PC-9 (cell line): ENCODE results near the gene AAK1. TPM values are rescaled to one million over a fixed set of nuclear protein-coding genes. Genes with fewer than 3 reads are reported as not detected.

ENCODE experiments used
- BruUV-seq: library from RNA; stranded (reverse); fragments of 400-500 nt; replicated peaks from 2 replicates; lab custom pipeline; 2021; lab: Mats Ljungman, UMichigan
- CTCF ChIA-PET: fragments of 300-600 bp; sonication (Branson Sonifier 250); formaldehyde crosslinking; loops from one replicate; lab custom pipeline; 2022; ENCODE audit warnings: antibody characterized with exemption; lab: Charles Lee
- POLR2A ChIA-PET: fragments of 300-600 bp; sonication (Branson Sonifier 250); formaldehyde crosslinking; loops from one replicate; lab custom pipeline; 2022; ENCODE audit warnings: antibody characterized with exemption; ENCODE audit not compliant: unreplicated experiment; lab: Charles Lee
- DNase-seq, 2 experiments: peaks; one replicate each; pipeline versions ENCODE4 v3.0.0 to v3.0.0-alpha.2; 2015 to 2022; ENCODE audit warnings: mixed read lengths in 1 of 2
- H2AFZ ChIP-seq: fragments of 200-600 bp; sonication (generic); 2 replicates; pipeline ENCODE4 v1.8.1; 2017; ENCODE audit warnings: antibody characterized with exemption
- H3F3A ChIP-seq: fragments of 200-600 bp; sonication (generic); 2 replicates; pipeline ENCODE4 v1.8.1; 2017; ENCODE audit warnings: antibody characterized with exemption, mild to moderate bottlenecking, low read depth; ENCODE audit not compliant: insufficient read depth
- H3K27ac ChIP-seq: fragments of 200-600 bp; sonication (generic); 2 replicates; pipeline ENCODE4 v1.6.1; 2016; ENCODE audit warnings: mixed run types
- H3K27me3 ChIP-seq: fragments of 200-600 bp; sonication (generic); 2 replicates; pipeline ENCODE4 v1.6.1; 2016; ENCODE audit warnings: low read depth, mixed run types; ENCODE audit not compliant: insufficient read depth
- H3K36me3 ChIP-seq: fragments of 200-600 bp; sonication (generic); 2 replicates; pipeline ENCODE4 v1.6.1; 2016; ENCODE audit warnings: low read depth, mixed run types
- H3K4me1 ChIP-seq: fragments of 200-600 bp; sonication (generic); replicated peaks from 2 replicates; pipeline ENCODE4 v1.6.1; 2016; ENCODE audit warnings: mixed run types; ENCODE audit not compliant: insufficient read depth
- H3K4me2 ChIP-seq: fragments of 200-600 bp; sonication (generic); 2 replicates; pipeline ENCODE4 v1.6.1; 2017; ENCODE audit warnings: mixed run types
- H3K4me3 ChIP-seq: fragments of 200-600 bp; sonication (generic); 2 replicates; pipeline ENCODE4 v1.6.1; 2016; ENCODE audit warnings: mixed run types
- H3K79me2 ChIP-seq: fragments of 200-600 bp; sonication (generic); 2 replicates; pipeline ENCODE4 v1.6.1; 2017; ENCODE audit warnings: low read depth, mixed run types
- H3K9me2 ChIP-seq: fragments of 200-600 bp; sonication (generic); 2 replicates; pipeline ENCODE4 v1.8.1; 2017; ENCODE audit warnings: mild to moderate bottlenecking; ENCODE audit not compliant: insufficient read depth
- H3K9me3 ChIP-seq: fragments of 200-600 bp; sonication (generic); 2 replicates; pipeline ENCODE4 v1.8.1; 2016; ENCODE audit warnings: low read depth; ENCODE audit not compliant: insufficient read depth
- H4K20me1 ChIP-seq: fragments of 200-600 bp; sonication (generic); 2 replicates; pipeline ENCODE4 v1.8.1; 2017; ENCODE audit not compliant: insufficient read depth
- EZH2 ChIP-seq: fragments of 200-600 bp; sonication (generic); IDR thresholded peaks from 2 replicates; pipeline ENCODE4 v1.8.0; 2017; ENCODE audit warnings: antibody characterized with exemption, low read depth
- intact Hi-C: fragments of 100-400 bp; cut with micrococcal nuclease; formaldehyde crosslinking; loops from one replicate; pipeline ENCODE4 v1.10.0; 2022; ENCODE audit not compliant: unreplicated experiment
- total RNA-seq: library from RNA; stranded (reverse); gene quantifications from 2 replicates; pipeline ENCODE4 v1.2.3, GENCODE V29; 2021
- TF ChIP-seq, protein P1 (sequence below): fragments of 200-600 bp; sonication (generic); conservative IDR thresholded peaks from 2 replicates; pipeline ENCODE4 v1.6.1; 2017; ENCODE audit warnings: mixed run types, antibody characterized with exemption, mild to moderate bottlenecking, moderate library complexity

The AAK1 gene
- total RNA-seq, 1 experiment from 2014 or later: 66.6 TPM

DNA sequence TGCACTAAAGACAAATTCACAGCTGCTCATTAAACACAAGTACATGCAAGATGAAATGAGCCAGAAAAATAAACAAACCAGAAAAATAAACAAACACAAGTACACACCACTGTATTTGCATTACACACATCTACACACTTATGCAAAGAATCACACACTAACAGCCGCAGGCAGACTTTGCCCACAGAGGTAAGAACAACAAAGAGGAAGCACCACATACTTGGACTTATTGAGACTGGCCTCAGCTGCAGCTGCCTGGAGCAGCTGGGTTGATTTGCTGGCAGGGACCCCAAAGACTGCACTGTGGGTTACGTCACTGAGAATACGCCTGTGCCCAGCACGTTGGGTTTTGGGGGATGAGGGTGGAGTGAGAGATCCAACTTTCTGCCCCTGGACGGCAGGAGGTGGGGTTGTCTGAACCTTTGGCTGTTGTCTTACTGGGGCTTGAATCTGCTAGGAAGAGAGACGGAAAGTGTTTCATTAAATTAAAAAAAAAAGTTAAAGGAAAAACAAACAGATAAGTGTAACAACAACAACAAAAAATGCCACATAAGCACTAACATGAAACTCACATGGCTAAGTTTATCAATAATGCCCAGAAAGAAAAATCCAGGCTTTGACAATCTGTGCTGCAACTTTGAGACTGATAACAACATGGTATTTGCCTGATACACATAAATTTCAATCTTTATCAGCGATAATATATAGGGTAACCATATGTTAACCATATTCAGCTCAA, 134.4 kb downstream of the AAK1 start:
- H2AFZ ChIP-seq: no peak overlapping the region
- no TSS peak for BruUV-seq
- H3K27me3 ChIP-seq: no peaks in the 10 kb centered on the region
- H3K36me3 ChIP-seq: peaks cover 48% of the 10 kb centered on the region
- no peak for DNase-seq
- H3K27ac ChIP-seq: no peak overlapping the region
- H3F3A ChIP-seq: no peaks in the 10 kb centered on the region
- H3K9me2 ChIP-seq: no peaks in the 10 kb centered on the region
- no peak overlapping the region for H3K4me2 ChIP-seq
- no peaks in the 10 kb centered on the region for H3K9me3 ChIP-seq
- H3K4me3 ChIP-seq: no peak overlapping the region
- intact Hi-C loops: no loop called here
- TF ChIP-seq, protein P1, sequence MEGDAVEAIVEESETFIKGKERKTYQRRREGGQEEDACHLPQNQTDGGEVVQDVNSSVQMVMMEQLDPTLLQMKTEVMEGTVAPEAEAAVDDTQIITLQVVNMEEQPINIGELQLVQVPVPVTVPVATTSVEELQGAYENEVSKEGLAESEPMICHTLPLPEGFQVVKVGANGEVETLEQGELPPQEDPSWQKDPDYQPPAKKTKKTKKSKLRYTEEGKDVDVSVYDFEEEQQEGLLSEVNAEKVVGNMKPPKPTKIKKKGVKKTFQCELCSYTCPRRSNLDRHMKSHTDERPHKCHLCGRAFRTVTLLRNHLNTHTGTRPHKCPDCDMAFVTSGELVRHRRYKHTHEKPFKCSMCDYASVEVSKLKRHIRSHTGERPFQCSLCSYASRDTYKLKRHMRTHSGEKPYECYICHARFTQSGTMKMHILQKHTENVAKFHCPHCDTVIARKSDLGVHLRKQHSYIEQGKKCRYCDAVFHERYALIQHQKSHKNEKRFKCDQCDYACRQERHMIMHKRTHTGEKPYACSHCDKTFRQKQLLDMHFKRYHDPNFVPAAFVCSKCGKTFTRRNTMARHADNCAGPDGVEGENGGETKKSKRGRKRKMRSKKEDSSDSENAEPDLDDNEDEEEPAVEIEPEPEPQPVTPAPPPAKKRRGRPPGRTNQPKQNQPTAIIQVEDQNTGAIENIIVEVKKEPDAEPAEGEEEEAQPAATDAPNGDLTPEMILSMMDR: no peak
- TF ChIP-seq EZH2: no peak
- no peaks in the 10 kb centered on the region for H3K4me1 ChIP-seq
- ChIA-PET POLR2A (no interaction called here), CTCF (interaction anchor here (0.6 kb wide), 1 partner anchor 175 kb away, joined by 19 read pairs; no protein-coding TSS in a partner anchor)
- H4K20me1 ChIP-seq: no peaks in the 10 kb centered on the region
- H3K79me2 ChIP-seq: no peaks in the 10 kb centered on the region

DNA sequence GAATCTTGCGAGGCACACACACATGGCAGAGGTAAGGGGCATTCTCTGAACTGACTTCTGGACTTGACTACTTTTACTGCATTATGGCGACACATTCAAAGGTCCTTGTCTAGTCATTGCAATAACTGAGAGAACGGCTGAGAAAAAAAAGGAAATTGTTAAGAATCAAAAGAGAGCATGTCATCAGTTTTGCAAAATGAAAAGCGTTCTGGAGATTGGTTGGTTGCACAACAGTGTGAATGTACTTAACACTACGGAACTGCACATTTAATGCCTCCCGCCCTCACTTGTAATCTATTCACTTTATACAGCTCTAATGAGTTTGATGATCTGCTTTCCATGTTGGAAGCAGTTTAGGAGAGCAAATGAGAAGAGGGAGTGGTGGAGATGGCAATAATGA, 137.8 kb downstream of the AAK1 start:
- no peaks in the 10 kb centered on the region for H3K79me2 ChIP-seq
- H3K27ac ChIP-seq: no peak overlapping the region
- no peaks in the 10 kb centered on the region for H3K4me1 ChIP-seq
- no peak for TF ChIP-seq EZH2
- TF ChIP-seq, protein P1: no peak
- intact Hi-C loops: no loop called here
- H4K20me1 ChIP-seq: no peaks in the 10 kb centered on the region
- DNase-seq: no peak
- H3K36me3 ChIP-seq: peaks cover 30% of the 10 kb centered on the region; the same call in 1 of the 2 replicates
- H3K4me3 ChIP-seq: no peak overlapping the region
- H2AFZ ChIP-seq: no peak overlapping the region
- no TSS peak for BruUV-seq
- no peaks in the 10 kb centered on the region for H3K9me2 ChIP-seq
- no peak overlapping the region for H3K4me2 ChIP-seq
- POLR2A ChIA-PET: interaction anchor here (0.6 kb wide), 1 partner anchor 140 kb away, joined by 3 read pairs; no protein-coding TSS in a partner anchor
- H3K27me3 ChIP-seq: no peaks in the 10 kb centered on the region
- no peaks in the 10 kb centered on the region for H3K9me3 ChIP-seq
- H3F3A ChIP-seq: no peaks in the 10 kb centered on the region
- CTCF ChIA-PET: no interaction called here

DNA sequence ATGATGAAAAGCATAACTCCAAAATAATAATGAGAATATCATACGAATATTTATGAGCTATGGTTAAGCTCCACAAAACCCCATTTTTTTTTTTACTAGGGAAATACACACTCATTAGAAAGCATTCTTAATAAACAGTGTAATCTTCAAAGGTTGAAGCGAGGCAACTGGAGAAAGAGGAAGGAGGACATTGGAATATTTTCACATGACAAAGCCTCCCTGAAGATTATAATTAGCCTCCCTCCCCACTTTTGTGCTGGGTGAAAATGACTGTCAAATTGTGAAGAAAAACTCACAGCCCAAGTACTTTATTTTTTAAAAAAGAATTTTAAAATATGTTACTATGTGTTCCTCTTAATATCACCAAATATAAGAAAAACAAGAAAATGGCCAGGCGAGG, 142.2 kb downstream of the AAK1 start:
- no peak overlapping the region for H3K4me3 ChIP-seq
- ChIA-PET CTCF (interaction anchor here (0.6 kb wide), 1 partner anchor 326 kb away, joined by 10 read pairs; no protein-coding TSS in a partner anchor), POLR2A (no interaction called here)
- no peaks in the 10 kb centered on the region for H3K9me3 ChIP-seq
- H3K4me1 ChIP-seq: no peaks in the 10 kb centered on the region
- H2AFZ ChIP-seq: no peak overlapping the region
- peaks cover 15% of the 10 kb centered on the region; the same call in 1 of the 2 replicates for H3K36me3 ChIP-seq
- H3K27ac ChIP-seq: no peak overlapping the region
- no peaks in the 10 kb centered on the region for H3K9me2 ChIP-seq
- H3K79me2 ChIP-seq: no peaks in the 10 kb centered on the region
- no peaks in the 10 kb centered on the region for H3K27me3 ChIP-seq
- no peak for DNase-seq
- H3K4me2 ChIP-seq: no peak overlapping the region
- no peaks in the 10 kb centered on the region for H3F3A ChIP-seq
- H4K20me1 ChIP-seq: no peaks in the 10 kb centered on the region
- no TSS peak for BruUV-seq
- intact Hi-C loops: no loop called here
- no peak for TF ChIP-seq EZH2
- TF ChIP-seq, protein P1: no peak
